Tibial artery (tissue), 4 donors: Measurements from ENCODE around the gene DNAH14.
"Not testable (repeated sequence)": the region's sequence is repeated elsewhere in the genome, so short reads cannot be mapped to it uniquely, and the experiment has no call there.

Source experiments
- DNase-seq, 2 donors: peaks; one replicate each; pipeline ENCODE4 v3.0.0-alpha.2; 2019
- H3K27ac ChIP-seq, 2 donors: fragments of 200-600 bp; sonication (generic) in 1 of 2; 1 replicate in 1 of 2; 2 replicates in 1 of 2; pipeline ENCODE4 v1.5.1; 2018 to 2019; ENCODE audit warnings: mild to moderate bottlenecking in 1 of 2
- H3K27me3 ChIP-seq, 2 donors: fragments of 200-600 bp; sonication (generic) in 1 of 2; one replicate each; pipeline versions ENCODE4 v1.5.1 to v1.6.0; 2016 to 2019
- H3K36me3 ChIP-seq, 3 donors: fragments of 200-600 bp; sonication (generic) in 2 of 3; one replicate each; pipeline ENCODE4 v1.5.1; 2016 to 2019; ENCODE audit warnings: mild to moderate bottlenecking in 2 of 3
- H3K4me1 ChIP-seq, 4 donors: fragments of 200-600 bp; sonication (generic) in 2 of 4; 1 replicate in 3 of 4; 2 replicates in 1 of 4; pipeline ENCODE4 v1.5.1; 2016 to 2019
- H3K4me3 ChIP-seq, 2 donors: fragments of 200-600 bp; sonication (generic) in 1 of 2; 1 replicate in 1 of 2; 2 replicates in 1 of 2; pipeline ENCODE4 v1.5.1; 2018 to 2019; ENCODE audit warnings: mild to moderate bottlenecking in 2 of 2
- H3K9me3 ChIP-seq, 3 donors: fragments of 200-600 bp; sonication (generic) in 1 of 3; one replicate each; pipeline ENCODE4 v1.5.1; 2016 to 2019
- CTCF ChIP-seq, 2 experiments: fragments of 200-600 bp in 1 of 2; fragments of 450-650 bp in 1 of 2; IDR thresholded peaks; one replicate each; pipeline ENCODE4 v1.5.1; 2017 to 2019; ENCODE audit warnings: antibody characterized with exemption in 2 of 2, mild to moderate bottlenecking in 1 of 2, moderate library complexity in 1 of 2
- intact Hi-C: fragments of 100-400 bp; cut with DNase I; formaldehyde crosslinking; loops from one replicate; pipeline ENCODE4 v1.15.0; 2023; ENCODE audit warnings: low total_unique reads

DNAH14 gene

GRCh38 chr1:225119307-225119706 is 189.8 kb downstream of the DNAH14 start:
- no peaks in the 10 kb centered on the region for H3K27me3 ChIP-seq
- H3K36me3 ChIP-seq = no peaks in the 10 kb centered on the region
- no peak overlapping the region for H3K27ac ChIP-seq
- intact Hi-C loops = no loop called here
- H3K9me3 ChIP-seq = no peaks in the 10 kb centered on the region
- DNase-seq = no peak
- H3K4me3 ChIP-seq = no peak overlapping the region
- no peak for TF ChIP-seq CTCF (IDR thresholded peaks at IDR 0.05)
- no peaks in the 10 kb centered on the region for H3K4me1 ChIP-seq

GRCh38 chr1:225121095-225121494 is 191.6 kb downstream of the DNAH14 start:
- no peak for DNase-seq
- H3K9me3 ChIP-seq = peaks cover 0 to 3% (median 0%) of the 10 kb centered on the region in 3 donors
- intact Hi-C loops = no loop called here
- no peak overlapping the region for H3K27ac ChIP-seq
- no peaks in the 10 kb centered on the region for H3K4me1 ChIP-seq
- no peaks in the 10 kb centered on the region for H3K36me3 ChIP-seq
- no peak overlapping the region for H3K4me3 ChIP-seq
- H3K27me3 ChIP-seq = no peaks in the 10 kb centered on the region
- no peak for TF ChIP-seq CTCF (IDR thresholded peaks at IDR 0.05)

GRCh38 chr1:225131869-225132268 is 202.4 kb downstream of the DNAH14 start:
- no peak for TF ChIP-seq CTCF (IDR thresholded peaks at IDR 0.05)
- Histone ChIP-seq H3K36me3 (no peaks in the 10 kb centered on the region), H3K27ac (no peak overlapping the region), H3K27me3 (no peaks in the 10 kb centered on the region), H3K4me1 (no peaks in the 10 kb centered on the region), H3K4me3 (no peak overlapping the region), H3K9me3 (peaks cover 0 to 10% (median 0%) of the 10 kb centered on the region in 3 donors)
- no peak for DNase-seq
- intact Hi-C loops = no loop called here

GRCh38 chr1:225137976-225138375 is 208.5 kb downstream of the DNAH14 start:
- H3K27ac ChIP-seq = no peak overlapping the region
- intact Hi-C loops = no loop called here
- no peak overlapping the region for H3K4me3 ChIP-seq
- H3K36me3 ChIP-seq = no peaks in the 10 kb centered on the region
- H3K27me3 ChIP-seq = no peaks in the 10 kb centered on the region
- no peak for TF ChIP-seq CTCF (IDR thresholded peaks at IDR 0.05)
- no peaks in the 10 kb centered on the region for H3K4me1 ChIP-seq
- H3K9me3 ChIP-seq = peaks cover 0 to 10% (median 0%) of the 10 kb centered on the region in 3 donors
- DNase-seq = no peak

- intact Hi-C loops = no loop called here
- no peak overlapping the region for H3K27ac ChIP-seq
- no peak for TF ChIP-seq CTCF (IDR thresholded peaks at IDR 0.05)
- H3K27me3 ChIP-seq = no peaks in the 10 kb centered on the region
- H3K36me3 ChIP-seq = no peaks in the 10 kb centered on the region
- H3K4me1 ChIP-seq = no peaks in the 10 kb centered on the region
- H3K9me3 ChIP-seq = no peaks in the 10 kb centered on the region
- no peak for DNase-seq
- H3K4me3 ChIP-seq = no peak overlapping the region
Observed at GRCh38 chr1:225143001-225143400, 213.5 kb downstream of the DNAH14 start.

- H3K4me3 ChIP-seq = no peak overlapping the region
- H3K9me3 ChIP-seq = no peaks in the 10 kb centered on the region
- H3K27me3 ChIP-seq = no peaks in the 10 kb centered on the region
- H3K4me1 ChIP-seq = no peaks in the 10 kb centered on the region
- no peak overlapping the region for H3K27ac ChIP-seq
- DNase-seq = no peak
- H3K36me3 ChIP-seq = no peaks in the 10 kb centered on the region
- intact Hi-C loops = no loop called here
- TF ChIP-seq CTCF (IDR thresholded peaks at IDR 0.05) = no peak
Observed at GRCh38 chr1:225146478-225146877, 217.0 kb downstream of the DNAH14 start.

- H3K27me3 ChIP-seq, H3K4me3 ChIP-seq, H3K4me1 ChIP-seq, H3K27ac ChIP-seq, intact Hi-C loops, H3K9me3 ChIP-seq, DNase-seq, H3K36me3 ChIP-seq: not testable (repeated sequence)
Observed at GRCh38 chr1:225147791-225148190, 218.3 kb downstream of the DNAH14 start.
